PC-3 (cell line): ENCODE measurements around the gene XPO5.

ENCODE experiments used
- CTCF ChIP-seq: fragments of 300-600 bp; sonication (generic); conservative IDR thresholded peaks from 2 replicates; pipeline ENCODE4 v1.5.1; 2017; ENCODE audit warnings: antibody characterized with exemption, low read depth, mild to moderate bottlenecking, low read length
- EZH2 ChIP-seq: fragments of 300-600 bp; sonication (generic); IDR thresholded peaks from one replicate; pipeline ENCODE4 v1.6.1; 2017; ENCODE audit warnings: antibody characterized with exemption, mild to moderate bottlenecking, low read length; ENCODE audit not compliant: unreplicated experiment
- EZH2phosphoT487 ChIP-seq: fragments of 300-600 bp; sonication (generic); IDR thresholded peaks from 2 replicates; pipeline ENCODE4 v1.6.1; 2018; ENCODE audit warnings: mild to moderate bottlenecking, antibody characterized with exemption, low read length, borderline replicate concordance

- TF ChIP-seq EZH2 (no peak), CTCF (no peak), EZH2phosphoT487 (no peak)
Measured at GRCh38 chr6:43523284-43523683, 52.6 kb downstream of the XPO5 start.
